ENCODE data around the gene TXNL4A. TPM values are rescaled to one million over a fixed set of nuclear protein-coding genes. Genes with fewer than 3 reads are reported as not detected.

The TXNL4A gene
- total RNA-seq, 1 experiment from 2014 or later: 416 TPM

DNA sequence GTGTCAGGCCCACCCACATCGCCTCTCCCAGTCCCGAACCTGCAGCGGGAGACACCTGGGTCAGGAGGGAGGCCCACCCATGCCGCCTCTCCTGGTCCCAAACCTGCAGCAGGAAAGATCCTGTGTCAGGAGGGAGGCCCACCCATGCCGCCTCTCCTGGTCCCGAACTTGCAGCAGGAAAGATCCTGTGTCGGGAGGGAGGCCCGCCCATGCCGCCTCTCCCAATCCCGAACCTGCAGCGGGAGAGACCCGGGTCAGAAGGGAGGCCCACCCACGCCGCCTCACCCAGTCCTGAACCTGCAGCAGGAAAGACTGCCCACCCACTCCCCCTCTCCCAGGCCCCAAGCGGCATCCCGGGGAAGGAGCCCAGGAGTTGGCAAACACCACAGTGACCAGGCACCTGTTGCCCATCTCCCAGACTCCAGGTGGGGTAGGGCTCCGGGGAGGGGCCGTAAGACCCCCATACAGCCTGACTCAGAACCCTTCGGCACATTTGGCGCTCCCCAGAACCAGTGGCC lies 44.7 kb downstream of the TXNL4A start:
- DNase-seq (ENCODE audit: low read depth, low spot score) (no peak), ATAC-seq (no peak)
- CTCF ChIA-PET: interaction anchor here (0.6 kb wide), 1 partner anchor 97 kb away, joined by 6 read pairs; no protein-coding TSS in a partner anchor
- no TSS peak for BruUV-seq (replicated peaks)
- Histone ChIP-seq H3K4me3 (ENCODE audit: low read depth in 2 of 2, low read length in 2 of 2) (no peak overlapping the region), H3K27ac (ENCODE audit: low read length) (no peak overlapping the region), H3K9me3 (ENCODE audit: control insufficient read depth, insufficient read depth, low read depth, low read length) (no peaks in the 10 kb centered on the region), H3K36me3 (ENCODE audit: control insufficient read depth, insufficient read depth, low read length) (no peaks in the 10 kb centered on the region; the same call in 1 of the 2 replicates), H3K4me1 (ENCODE audit: control insufficient read depth, insufficient read depth, low read length) (peaks cover 22% of the 10 kb centered on the region), H3K27me3 (ENCODE audit: control insufficient read depth, insufficient read depth, low read length) (no peaks in the 10 kb centered on the region)
- intact Hi-C loops (cut with micrococcal nuclease; ENCODE audit: unreplicated experiment) (no loop called here), in situ Hi-C loops (cut with HindIII; ENCODE audit: low pct_unique_long_range_greater_than_20kb, low sequenced_read_pairs) (no loop called here)
- POLR2A ChIA-PET: no interaction called here
- TF ChIP-seq TCF7L2 (IDR thresholded peaks at IDR 0.05; ENCODE audit: low read depth, low read length) (no peak), CTCF (IDR thresholded peaks at IDR 0.05) (no peak), REST (IDR thresholded peaks at IDR 0.05; ENCODE audit: insufficient read depth in 1 of 2, low read depth in 2 of 2, low read length in 1 of 2) (no peak), SIN3A (IDR thresholded peaks at IDR 0.05; ENCODE audit: borderline replicate concordance, insufficient read depth, low read depth, low read length) (no peak), POLR2AphosphoS5 (IDR thresholded peaks at IDR 0.05; ENCODE audit: low read depth, low read length) (no peak)

DNA sequence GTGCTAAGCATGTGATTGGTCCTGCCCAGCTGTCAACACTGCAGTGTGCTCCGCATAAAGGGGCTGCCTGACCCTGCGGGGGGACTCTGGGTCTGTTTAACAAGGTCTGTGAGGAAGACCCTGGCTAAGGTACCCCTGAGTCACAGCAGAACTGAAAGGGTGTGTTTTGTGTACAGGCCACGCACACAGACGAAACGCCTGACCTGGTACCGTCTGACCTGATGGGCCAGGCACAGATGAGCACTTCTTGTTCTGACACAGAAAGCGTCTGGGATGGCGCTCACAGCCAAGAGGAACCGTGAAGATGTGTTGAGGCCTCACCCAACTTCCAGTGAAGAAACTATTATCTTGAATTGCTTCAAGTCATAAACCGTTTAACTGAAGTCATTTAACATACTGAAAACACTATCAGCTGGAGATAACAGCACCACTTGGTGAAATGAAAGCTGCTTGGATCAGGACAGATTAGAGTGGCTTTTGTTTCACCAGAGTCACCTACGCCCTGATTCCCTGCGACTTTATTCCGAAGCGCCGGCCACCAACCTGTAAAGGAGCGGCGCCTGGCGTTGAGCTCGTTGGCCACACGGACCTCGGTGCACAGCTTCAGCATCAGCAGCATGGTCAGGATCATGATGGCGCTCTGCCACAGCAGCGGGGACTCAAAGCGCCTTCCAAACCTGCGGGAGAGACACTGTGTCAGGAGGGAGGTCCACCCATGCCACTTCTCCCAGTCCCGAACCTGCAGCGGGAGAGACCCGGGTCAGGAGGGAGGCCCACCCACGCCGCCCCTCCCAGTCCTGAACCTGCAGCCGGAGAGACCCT lies 45.4 kb downstream of the TXNL4A start:
- intact Hi-C loops (cut with micrococcal nuclease; ENCODE audit: unreplicated experiment) (no loop called here), in situ Hi-C loops (cut with HindIII; ENCODE audit: low pct_unique_long_range_greater_than_20kb, low sequenced_read_pairs) (no loop called here)
- CTCF ChIA-PET: interaction anchor here (0.6 kb wide), 1 partner anchor 96 kb away, joined by 6 read pairs; no protein-coding TSS in a partner anchor
- Histone ChIP-seq H3K36me3 (ENCODE audit: control insufficient read depth, insufficient read depth, low read length) (no peaks in the 10 kb centered on the region; the same call in 1 of the 2 replicates), H3K27ac (ENCODE audit: low read length) (no peak overlapping the region), H3K4me1 (ENCODE audit: control insufficient read depth, insufficient read depth, low read length) (peaks cover 22% of the 10 kb centered on the region), H3K27me3 (ENCODE audit: control insufficient read depth, insufficient read depth, low read length) (no peaks in the 10 kb centered on the region), H3K9me3 (ENCODE audit: control insufficient read depth, insufficient read depth, low read depth, low read length) (no peaks in the 10 kb centered on the region), H3K4me3 (ENCODE audit: low read depth in 2 of 2, low read length in 2 of 2) (no peak overlapping the region)
- POLR2A ChIA-PET: no interaction called here
- BruUV-seq (replicated peaks): no TSS peak
- DNase-seq (ENCODE audit: low read depth, low spot score) (no peak), ATAC-seq (no peak)
- TF ChIP-seq POLR2AphosphoS5 (IDR thresholded peaks at IDR 0.05; ENCODE audit: low read depth, low read length): no peak
- no peak for TF ChIP-seq REST (IDR thresholded peaks at IDR 0.05; ENCODE audit: insufficient read depth in 1 of 2, low read depth in 2 of 2, low read length in 1 of 2)
- TF ChIP-seq CTCF (IDR thresholded peaks at IDR 0.05): no peak
- no peak for TF ChIP-seq TCF7L2 (IDR thresholded peaks at IDR 0.05; ENCODE audit: low read depth, low read length)
- TF ChIP-seq SIN3A (IDR thresholded peaks at IDR 0.05; ENCODE audit: borderline replicate concordance, insufficient read depth, low read depth, low read length): no peak
